Immature natural killer cell (primary cell): Measurements from ENCODE around the gene TTYH1. TPM values are rescaled to one million over a fixed set of nuclear protein-coding genes. Genes with fewer than 3 reads are reported as not detected.
A peak's percentile ranks its signal among the peaks of the same experiment; 100 is the strongest.
"Not testable (repeated sequence)": the region's sequence is repeated elsewhere in the genome, so short reads cannot be mapped to it uniquely, and the experiment has no call there.

Source experiments
- DNase-seq, 3 donors: peaks; one replicate each; pipeline ENCODE4 v3.0.0; 2022; ENCODE audit warnings: mixed read lengths in 1 of 3
- H3K27ac Mint-ChIP-seq, 6 donors: one replicate each; pipeline ENCODE4 v1.8.0; 2020; ENCODE audit warnings: mixed read lengths in 6 of 6, mild to moderate bottlenecking in 5 of 6, inconsistent platforms in 4 of 6, moderate library complexity in 3 of 6
- H3K27me3 Mint-ChIP-seq, 3 donors: one replicate each; pipeline ENCODE4 v1.8.0; 2020 to 2021; ENCODE audit warnings: low read depth in 3 of 3, mild to moderate bottlenecking in 3 of 3, mixed read lengths in 3 of 3, moderate library complexity in 3 of 3, inconsistent platforms in 1 of 3
- H3K36me3 Mint-ChIP-seq, 3 donors: one replicate each; pipeline ENCODE4 v1.8.0; 2020; ENCODE audit warnings: mixed read lengths in 3 of 3, inconsistent platforms in 2 of 3, mild to moderate bottlenecking in 2 of 3
- H3K4me1 Mint-ChIP-seq, 2 donors: one replicate each; pipeline ENCODE4 v1.8.0; 2020; ENCODE audit warnings: inconsistent platforms in 2 of 2, mild to moderate bottlenecking in 2 of 2, mixed read lengths in 2 of 2, moderate library complexity in 1 of 2
- H3K4me3 Mint-ChIP-seq, 5 donors: one replicate each; pipeline ENCODE4 v1.8.0; 2020; ENCODE audit warnings: mild to moderate bottlenecking in 5 of 5, mixed read lengths in 5 of 5, inconsistent platforms in 3 of 5, moderate library complexity in 3 of 5
- H3K9me3 Mint-ChIP-seq, 6 donors: one replicate each; pipeline ENCODE4 v1.8.0; 2020; ENCODE audit warnings: mild to moderate bottlenecking in 6 of 6, mixed read lengths in 6 of 6, inconsistent platforms in 4 of 6, moderate library complexity in 3 of 6
- polyA plus RNA-seq, 3 donors: library from polyadenylated mRNA; unstranded; fragments of 300-500 nt; fragmentation: Illumina TruSeq; gene quantifications; one replicate each; pipeline ENCODE4 v1.2.3, GENCODE V29; 2021

Gene TTYH1
- polyA plus RNA-seq, 3 donors from 2014 or later: 0.48 to 1.5 TPM; not detected in 1

DNA sequence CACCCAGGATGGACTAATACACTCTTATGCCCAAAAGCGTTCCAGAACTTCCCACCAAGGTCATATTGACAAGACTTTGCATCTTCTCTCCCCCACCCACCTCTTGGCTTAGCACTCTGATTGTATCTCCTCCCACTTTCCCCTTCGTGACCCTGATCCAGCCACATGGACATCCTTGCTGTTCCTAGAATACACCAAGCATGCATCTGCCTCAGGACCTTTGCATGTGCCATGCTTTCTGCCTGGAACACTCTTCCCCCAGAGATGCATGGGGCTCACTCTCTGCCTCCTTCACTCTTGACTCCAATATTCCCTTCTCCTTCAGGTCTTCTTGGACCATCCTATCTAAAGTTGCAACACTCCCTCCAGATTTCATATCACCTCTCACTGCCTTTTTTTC is 34.4 kb upstream of the TTYH1 start:
- Mint-ChIP-seq H3K27ac (no peak overlapping the region), H3K4me3 (no peak overlapping the region), H3K36me3 (peaks cover 0 to 7% (median 0%) of the 10 kb centered on the region in 3 donors), H3K9me3 (peaks cover 0 to 1% (median 0%) of the 10 kb centered on the region in 6 donors), H3K27me3 (peaks cover 0 to 10% (median 2%) of the 10 kb centered on the region in 3 donors), H3K4me1 (peaks cover 22 to 26% of the 10 kb centered on the region in 2 donors)
- DNase-seq: no peak

GRCh38 chr19:54382041-54382440 is 33.2 kb upstream of the TTYH1 start:
- H3K4me1 Mint-ChIP-seq: peaks cover 14 to 17% of the 10 kb centered on the region in 2 donors
- DNase-seq, H3K27ac Mint-ChIP-seq, H3K4me3 Mint-ChIP-seq, H3K9me3 Mint-ChIP-seq, H3K36me3 Mint-ChIP-seq, H3K27me3 Mint-ChIP-seq: not testable (repeated sequence)

GRCh38 chr19:54383330-54383729 is 31.9 kb upstream of the TTYH1 start:
- H3K27ac Mint-ChIP-seq: no peak overlapping the region
- peaks cover 18 to 22% of the 10 kb centered on the region in 2 donors for H3K4me1 Mint-ChIP-seq
- no peak overlapping the region for H3K4me3 Mint-ChIP-seq
- peaks cover 0 to 1% (median 0%) of the 10 kb centered on the region in 6 donors for H3K9me3 Mint-ChIP-seq
- H3K36me3 Mint-ChIP-seq: peaks cover 0 to 7% (median 0%) of the 10 kb centered on the region in 3 donors
- no peak for DNase-seq
- peaks cover 1 to 7% (median 2%) of the 10 kb centered on the region in 3 donors for H3K27me3 Mint-ChIP-seq

- H3K27me3 Mint-ChIP-seq: peaks cover 0 to 9% (median 8%) of the 10 kb centered on the region in 3 donors
- H3K27ac Mint-ChIP-seq: peak overlapping the region; percentile 84 to 92 (median 89)
- peak overlapping the region; percentile 87 to 96 (median 93) for H3K4me3 Mint-ChIP-seq
- H3K9me3 Mint-ChIP-seq: no peaks in the 10 kb centered on the region
- H3K4me1 Mint-ChIP-seq: peaks cover 33 to 42% of the 10 kb centered on the region in 2 donors
- no peaks in the 10 kb centered on the region for H3K36me3 Mint-ChIP-seq
- DNase-seq: peak; percentile 31 to 44 (median 36)
These were observed 27.1 kb upstream of the TTYH1 start for GRCh38 chr19:54387991-54388801.

DNA sequence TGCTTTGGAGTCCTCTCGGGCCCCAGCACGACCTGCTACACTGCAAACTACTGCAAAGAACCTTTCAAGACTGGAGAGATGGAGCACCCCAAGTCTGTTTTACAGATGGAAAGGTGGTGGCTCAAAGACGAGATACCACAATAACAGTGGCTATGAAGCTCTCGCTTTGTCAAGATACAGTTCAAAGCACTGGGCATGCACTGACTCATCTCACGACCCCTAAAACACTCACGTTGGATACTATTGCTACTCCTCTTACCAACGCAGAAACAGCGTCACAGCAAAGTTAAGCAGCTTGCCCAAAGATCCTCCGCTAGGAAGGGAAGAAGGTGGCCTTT is 26.5 kb upstream of the TTYH1 start:
- no peaks in the 10 kb centered on the region for H3K9me3 Mint-ChIP-seq
- H3K27ac Mint-ChIP-seq: peak overlapping the region; percentile 84 to 92 (median 89)
- DNase-seq: no peak
- peak overlapping the region; percentile 87 to 96 (median 93) for H3K4me3 Mint-ChIP-seq
- H3K4me1 Mint-ChIP-seq: peaks cover 33 to 42% of the 10 kb centered on the region in 2 donors
- no peaks in the 10 kb centered on the region for H3K36me3 Mint-ChIP-seq
- peaks cover 0 to 8% (median 8%) of the 10 kb centered on the region in 3 donors for H3K27me3 Mint-ChIP-seq

- Mint-ChIP-seq H3K9me3 (no peaks in the 10 kb centered on the region), H3K27ac (peak overlapping the region; percentile 7 to 91 (median 40)), H3K4me1 (peaks cover 33 to 42% of the 10 kb centered on the region in 2 donors), H3K4me3 (peak overlapping the region in 3 of 5 donors; percentile 30 to 40 (median 35)), H3K36me3 (no peaks in the 10 kb centered on the region), H3K27me3 (peaks cover 0 to 12% (median 8%) of the 10 kb centered on the region in 3 donors)
- no peak for DNase-seq
These were observed 25.7 kb upstream of the TTYH1 start for GRCh38 chr19:54389553-54389952.

DNA sequence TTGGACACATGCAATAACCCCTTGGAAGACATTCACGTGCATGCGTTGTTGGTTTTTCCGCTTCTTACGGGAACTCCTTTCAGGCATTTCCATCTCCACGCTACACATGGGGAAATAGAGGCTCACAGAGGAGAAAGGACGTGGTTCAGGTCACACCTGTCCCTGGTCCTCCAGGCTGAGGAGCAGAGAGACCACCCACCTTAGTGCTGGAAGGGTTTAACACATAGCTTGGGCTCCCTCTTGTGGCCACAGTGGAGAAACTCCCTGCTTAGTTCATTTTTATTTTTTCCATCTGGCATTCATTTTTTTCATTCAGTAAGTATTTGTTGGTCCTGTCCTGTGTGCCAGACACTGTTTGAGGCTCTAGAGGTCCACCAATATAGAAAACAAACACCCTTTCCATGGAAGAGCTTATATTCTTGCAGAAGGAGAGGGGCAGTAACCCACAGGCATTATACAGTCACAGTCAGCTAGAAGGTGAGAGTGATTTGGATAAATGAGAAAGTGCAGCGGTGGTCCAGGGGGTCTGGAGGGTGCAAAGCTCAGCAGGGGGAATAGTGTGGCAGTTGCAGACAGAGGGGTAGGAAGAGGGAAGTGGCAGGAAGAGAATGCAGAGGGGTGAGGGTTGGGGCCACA is 24.2 kb upstream of the TTYH1 start:
- H3K27ac Mint-ChIP-seq: peak overlapping the region in 5 of 6 donors; percentile 15 to 90 (median 62)
- DNase-seq: peak; percentile 66 to 73 (median 73)
- H3K4me3 Mint-ChIP-seq: peak overlapping the region; percentile 44 to 73 (median 52)
- H3K9me3 Mint-ChIP-seq: no peaks in the 10 kb centered on the region
- peaks cover 0 to 12% (median 8%) of the 10 kb centered on the region in 3 donors for H3K27me3 Mint-ChIP-seq
- peaks cover 33 to 42% of the 10 kb centered on the region in 2 donors for H3K4me1 Mint-ChIP-seq
- H3K36me3 Mint-ChIP-seq: no peaks in the 10 kb centered on the region

GRCh38 chr19:54391589-54392061 is 23.6 kb upstream of the TTYH1 start:
- Mint-ChIP-seq H3K27ac (no peak overlapping the region), H3K4me3 (no peak overlapping the region), H3K9me3 (no peaks in the 10 kb centered on the region), H3K4me1 (peaks cover 33 to 42% of the 10 kb centered on the region in 2 donors), H3K27me3 (peaks cover 1 to 17% (median 8%) of the 10 kb centered on the region in 3 donors), H3K36me3 (no peaks in the 10 kb centered on the region)
- DNase-seq: no peak

DNA sequence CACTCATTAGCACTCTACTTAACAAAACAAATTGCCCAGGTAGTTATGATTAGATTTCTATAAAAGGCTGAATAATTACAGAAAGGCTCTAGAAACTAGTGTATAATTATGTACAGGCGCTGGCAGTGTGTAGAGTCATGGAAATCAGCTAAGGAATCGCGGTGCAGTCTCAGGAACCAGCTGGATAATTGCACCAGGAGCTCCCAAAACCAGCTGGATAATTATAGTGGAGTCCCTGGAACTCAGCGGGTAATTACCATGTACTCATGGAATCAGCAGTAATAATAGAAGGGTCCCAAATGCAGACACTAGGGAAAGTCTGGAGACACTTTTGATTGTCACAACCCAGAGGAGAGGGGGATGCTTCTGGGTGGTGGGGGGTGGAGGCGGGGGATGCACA is 23.2 kb upstream of the TTYH1 start:
- Mint-ChIP-seq H3K4me1 (peaks cover 33 to 42% of the 10 kb centered on the region in 2 donors), H3K36me3 (no peaks in the 10 kb centered on the region), H3K27me3 (peaks cover 2 to 17% (median 7%) of the 10 kb centered on the region in 3 donors), H3K27ac (no peak overlapping the region), H3K4me3 (no peak overlapping the region), H3K9me3 (no peaks in the 10 kb centered on the region)
- no peak for DNase-seq

DNA sequence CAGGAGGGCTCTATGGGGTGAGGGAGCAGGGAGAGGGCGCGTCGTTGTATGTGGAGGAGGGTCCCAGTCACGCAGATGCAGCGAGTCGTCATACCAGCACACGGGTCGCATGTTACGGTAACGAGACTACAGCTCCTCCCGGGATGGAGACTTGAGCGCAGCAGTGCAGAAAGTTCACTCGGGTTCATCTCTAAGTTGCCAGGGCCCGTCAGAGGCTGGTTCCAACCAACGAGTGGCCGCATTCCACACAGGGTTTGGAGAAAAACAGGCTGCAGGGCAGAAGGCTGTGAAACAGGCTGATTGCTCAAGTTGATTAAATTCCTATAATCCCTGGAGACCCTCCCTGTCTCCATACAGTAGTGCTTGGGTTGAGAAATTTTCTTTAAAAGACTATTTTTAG is 21.9 kb upstream of the TTYH1 start:
- Mint-ChIP-seq H3K9me3 (no peaks in the 10 kb centered on the region), H3K4me1 (peaks cover 23 to 30% of the 10 kb centered on the region in 2 donors), H3K36me3 (no peaks in the 10 kb centered on the region), H3K27me3 (peaks cover 3 to 19% (median 7%) of the 10 kb centered on the region in 3 donors), H3K27ac (no peak overlapping the region), H3K4me3 (no peak overlapping the region)
- no peak for DNase-seq

DNA sequence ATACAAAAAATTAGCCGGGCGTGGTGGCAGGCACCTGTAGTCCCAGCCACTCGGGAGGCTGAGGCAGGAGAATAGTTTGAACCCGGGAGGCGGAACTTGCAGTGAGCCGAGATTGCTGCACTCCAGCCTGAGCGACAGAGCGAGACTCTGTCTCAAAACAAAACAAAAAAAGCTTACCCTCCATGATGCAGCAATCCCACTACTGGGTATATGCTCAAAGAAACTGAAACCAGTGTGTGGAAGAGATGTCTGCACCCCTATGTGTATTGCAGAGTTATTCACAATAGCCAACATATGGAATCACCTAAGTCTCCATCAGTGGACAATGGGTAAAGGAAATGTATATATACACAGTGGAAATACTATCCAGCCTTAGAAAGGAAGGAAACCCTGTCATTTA is 19.6 kb upstream of the TTYH1 start:
- Mint-ChIP-seq H3K4me1 (peaks cover 5 to 7% of the 10 kb centered on the region in 2 donors), H3K27me3 (peaks cover 3 to 22% (median 7%) of the 10 kb centered on the region in 3 donors), H3K27ac (no peak overlapping the region), H3K36me3 (no peaks in the 10 kb centered on the region), H3K4me3 (no peak overlapping the region), H3K9me3 (no peaks in the 10 kb centered on the region)
- DNase-seq: no peak

- no peak for DNase-seq
- Mint-ChIP-seq H3K9me3 (no peaks in the 10 kb centered on the region), H3K27ac (no peak overlapping the region), H3K4me3 (no peak overlapping the region), H3K4me1 (no peaks in the 10 kb centered on the region), H3K27me3 (peaks cover 0 to 13% (median 5%) of the 10 kb centered on the region in 3 donors), H3K36me3 (no peaks in the 10 kb centered on the region)
These were observed 16.1 kb upstream of the TTYH1 start for GRCh38 chr19:54399189-54399588.

GRCh38 chr19:54400913-54401312 is 14.4 kb upstream of the TTYH1 start:
- H3K27ac Mint-ChIP-seq: no peak overlapping the region
- no peaks in the 10 kb centered on the region for H3K9me3 Mint-ChIP-seq
- peaks cover 0 to 11% (median 9%) of the 10 kb centered on the region in 3 donors for H3K27me3 Mint-ChIP-seq
- no peak for DNase-seq
- no peak overlapping the region for H3K4me3 Mint-ChIP-seq
- no peaks in the 10 kb centered on the region for H3K36me3 Mint-ChIP-seq
- H3K4me1 Mint-ChIP-seq: no peaks in the 10 kb centered on the region

DNA sequence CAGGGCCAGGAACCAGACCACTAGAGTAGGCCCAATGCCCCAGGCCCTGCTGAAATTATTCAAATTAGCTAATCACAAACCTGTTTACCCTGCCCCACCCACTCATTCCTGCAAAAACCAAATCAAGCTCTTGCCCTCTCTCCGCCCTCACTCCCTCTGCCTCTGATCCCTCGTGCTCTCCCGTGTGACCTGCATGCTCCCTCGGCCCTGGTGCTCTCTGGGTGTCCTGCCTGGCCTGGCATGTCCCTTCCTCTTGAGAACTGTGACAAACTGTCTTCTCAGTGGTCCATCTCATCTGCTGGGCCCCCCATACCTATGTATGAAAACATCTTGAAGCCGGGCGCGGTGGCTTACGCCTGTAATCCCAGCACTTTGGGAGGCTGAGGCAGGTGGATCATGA is 12.2 kb upstream of the TTYH1 start:
- Mint-ChIP-seq H3K4me3 (no peak overlapping the region), H3K4me1 (no peaks in the 10 kb centered on the region), H3K27me3 (peaks cover 0 to 7% (median 5%) of the 10 kb centered on the region in 3 donors), H3K9me3 (peaks cover 0 to 4% (median 1%) of the 10 kb centered on the region in 6 donors), H3K27ac (no peak overlapping the region), H3K36me3 (no peaks in the 10 kb centered on the region)
- no peak for DNase-seq
